GM19025 (cell line): ENCODE data around the gene NAA60.

Source experiments
- ATAC-seq: cut with Tn5 transposase; IDR thresholded peaks from one replicate; pipeline ENCODE4 v1.9.1; 2021; ENCODE audit warnings: mild to moderate bottlenecking, low read depth, moderate library complexity; ENCODE audit not compliant: unreplicated experiment

NAA60 gene

DNA sequence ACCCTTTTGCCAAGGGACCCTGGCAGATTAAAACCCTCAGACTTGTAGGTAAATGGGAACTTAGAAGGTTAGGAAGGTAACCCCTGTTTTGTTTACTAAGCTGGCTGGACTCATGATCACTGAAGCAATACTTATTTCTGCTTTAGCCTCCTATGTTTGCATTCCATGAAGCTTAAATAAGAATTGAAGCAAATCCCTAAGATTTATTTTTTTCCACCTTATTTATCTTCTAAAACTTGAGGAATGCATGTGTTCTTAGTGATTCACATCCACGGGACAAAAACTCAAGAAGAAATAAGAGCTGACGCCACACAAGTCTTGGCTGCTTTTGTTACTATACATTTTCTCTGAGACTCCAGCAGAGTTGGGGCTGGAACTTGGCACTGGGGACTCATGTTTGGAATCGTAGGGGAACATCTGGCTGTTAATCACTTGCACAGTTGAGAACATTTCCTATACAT, 92.8 kb downstream of the NAA60 start:
- ATAC-seq = no peak
